Psoas muscle (tissue), 8 donors: ENCODE measurements around the gene CEL. TPM values are rescaled to one million over a fixed set of nuclear protein-coding genes. Genes with fewer than 3 reads are reported as not detected.

ENCODE experiments used
- ATAC-seq, 4 donors: fragments of 200-7000 bp; cut with Tn5 transposase; one replicate each; pipeline ENCODE4 v1.9.1; 2020; ENCODE audit warnings: moderate library complexity in 3 of 4, mild to moderate bottlenecking in 2 of 4
- DNase-seq, 2 donors: peaks; one replicate each; pipeline ENCODE4 v3.0.0-alpha.2; 2020
- H3K27ac ChIP-seq: fragments of 200-600 bp; one replicate; pipeline ENCODE4 v1.8.0; 2022
- H3K27me3 ChIP-seq, 3 donors: fragments of 200-600 bp in 1 of 3; one replicate each; pipeline versions ENCODE4 v1.6.1 to v1.8.0; 2013 to 2022; ENCODE audit warnings: low read length in 2 of 3, mild to moderate bottlenecking in 2 of 3, moderate library complexity in 1 of 3; ENCODE audit not compliant: insufficient read depth in 3 of 3
- H3K36me3 ChIP-seq, 2 donors: fragments of 200-600 bp in 1 of 2; one replicate each; pipeline versions ENCODE4 v1.6.1 to v1.8.0; 2013 to 2022; ENCODE audit warnings: low read depth in 1 of 2, mild to moderate bottlenecking in 1 of 2, moderate library complexity in 1 of 2; ENCODE audit not compliant: insufficient read depth in 1 of 2
- H3K4me1 ChIP-seq: fragments of 200-600 bp; one replicate; pipeline ENCODE4 v1.8.0; 2022
- H3K4me3 ChIP-seq: fragments of 200-600 bp; one replicate; pipeline ENCODE4 v1.8.0; 2022; ENCODE audit warnings: mild to moderate bottlenecking
- H3K9me3 ChIP-seq: fragments of 200-600 bp; one replicate; pipeline ENCODE4 v1.8.0; 2022
- CTCF ChIP-seq: fragments of 200-600 bp; IDR thresholded peaks from one replicate; pipeline ENCODE4 v1.8.0; 2022; ENCODE audit warnings: antibody characterized with exemption
- WGBS, 3 donors: extraction: QIAGEN DNeasy Blood & Tissue Kit; methylation state at CpG; one replicate each; pipeline versions ENCODE4 v1.1.6 to v1.1.7; 2013; 5-methylcytosine and 5-hydroxymethylcytosine counted together
- intact Hi-C, 2 donors: fragments of 100-400 bp; cut with DNase I; formaldehyde crosslinking; loops; one replicate each; pipeline versions ENCODE4 v1.11.0 to v1.14.2; 2022
- polyA plus RNA-seq, 3 donors: library from polyadenylated mRNA; stranded (reverse); fragments of 200-250 nt; gene quantifications; one replicate each; pipeline ENCODE4 v1.2.3, GENCODE V29; 2013
- total RNA-seq, 4 donors: library from RNA; stranded (reverse); fragmentation: NEBNext Ultra II Directional in 2 of 4; extraction: Animal tissue kit (Norgen Biotek cat#: 25700) in 2 of 4; gene quantifications; one replicate each; pipeline versions ENCODE4 v1.2.1 to v1.2.4, GENCODE V29; 2021 to 2023
- donor health status: healthy with polysubstance abuse.
- donor health status: DM: no; HTN: no; CAD: no; lungs with moderate emphysema.
- donor health status: Bipolar disorder and iron deficiency.
- donor health status: healthy.
- donor health status: DM: yes; HTN: yes; CAD: no.
- donor health status: DM: no; HTN: no; CAD: no.
- donor health status: DM: no; HTN: no; CAD: no.
- donor health status: DM: yes; HTN: yes; CAD: no.

CEL gene
- total and polyA plus RNA-seq, 7 donors, result 0.10 to 2.0 (median 0.42) TPM

GRCh38 chr9:133051281-133051900, 10.4 kb upstream of the CEL start:
- intact Hi-C loops, result loop anchor here in 1 of 2 donors (5.0 kb wide), 1 partner anchor 56 kb away; no protein-coding TSS in a partner anchor
- Histone ChIP-seq H3K36me3 (peaks cover 0 to 85% of the 10 kb centered on the region in 2 donors), H3K27me3 (no peaks in the 10 kb centered on the region), H3K9me3 (no peaks in the 10 kb centered on the region), H3K4me1 (peaks cover 8% of the 10 kb centered on the region), H3K4me3 (no peak overlapping the region), H3K27ac (no peak overlapping the region)
- WGBS, 3 donors, result 76 to 84% (median 78%) methylated on average over 20 of the region's 20 CpGs
- ATAC-seq, result no peak
- no peak for TF ChIP-seq CTCF
- no peak for DNase-seq

DNA sequence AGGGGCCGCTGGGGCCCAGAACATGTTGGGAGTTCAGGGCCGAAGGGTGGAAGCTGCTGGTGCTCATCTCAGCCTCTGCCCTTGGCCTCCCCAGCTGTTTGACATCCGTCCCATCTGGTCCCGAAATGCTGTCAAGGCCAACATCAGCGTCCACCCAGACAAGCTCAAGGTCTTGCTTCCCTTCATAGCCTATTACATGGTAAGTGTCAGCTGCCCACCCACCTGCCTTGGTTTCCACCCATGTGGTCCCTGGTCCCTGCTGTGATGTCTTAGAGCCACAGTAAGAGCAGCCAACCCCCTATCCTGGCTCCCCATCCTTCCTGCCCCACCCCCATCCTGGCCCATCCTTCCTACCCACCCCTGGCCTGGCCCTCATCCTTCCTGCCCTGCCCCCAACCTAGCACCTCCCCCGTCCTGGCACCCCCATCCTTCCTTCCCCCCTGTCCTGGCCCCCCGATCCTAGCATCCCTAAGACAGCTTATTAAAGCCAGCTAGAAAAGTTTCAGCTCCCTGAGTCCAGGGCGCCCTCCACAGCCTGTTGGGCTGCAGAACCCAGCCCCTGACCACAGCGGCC, 9.7 kb upstream of the CEL start:
- H3K9me3 ChIP-seq, result no peaks in the 10 kb centered on the region
- ATAC-seq (no peak), DNase-seq (no peak)
- 80 to 87% (median 85%) methylated on average over 8 to 9 of the region's 9 CpGs for WGBS, 3 donors
- peaks cover 8% of the 10 kb centered on the region for H3K4me1 ChIP-seq
- no peaks in the 10 kb centered on the region for H3K27me3 ChIP-seq
- H3K27ac ChIP-seq, result no peak overlapping the region
- no peak for TF ChIP-seq CTCF
- no peak overlapping the region for H3K4me3 ChIP-seq
- peaks cover 0 to 85% of the 10 kb centered on the region in 2 donors for H3K36me3 ChIP-seq
- intact Hi-C loops, result loop anchor here in 1 of 2 donors (5.0 kb wide), 1 partner anchor 55 kb away; no protein-coding TSS in a partner anchor

- no peak for TF ChIP-seq CTCF
- peak in 1 of 2 donors; percentile 55 for DNase-seq
- Histone ChIP-seq H3K4me3 (no peak overlapping the region), H3K9me3 (no peaks in the 10 kb centered on the region), H3K4me1 (peaks cover 8% of the 10 kb centered on the region), H3K36me3 (peaks cover 0 to 86% of the 10 kb centered on the region in 2 donors), H3K27me3 (no peaks in the 10 kb centered on the region), H3K27ac (peak overlapping the region; percentile 64)
- WGBS, 3 donors, result 50 to 67% (median 56%) methylated on average over 24 of the region's 24 CpGs
- ATAC-seq, result peak; percentile 34 to 56 (median 48)
- intact Hi-C loops, result loop anchor here in 1 of 2 donors (5.0 kb wide), 1 partner anchor 53 kb away; no protein-coding TSS in a partner anchor
Measured at GRCh38 chr9:133054194-133054890, 7.4 kb upstream of the CEL start.

DNA sequence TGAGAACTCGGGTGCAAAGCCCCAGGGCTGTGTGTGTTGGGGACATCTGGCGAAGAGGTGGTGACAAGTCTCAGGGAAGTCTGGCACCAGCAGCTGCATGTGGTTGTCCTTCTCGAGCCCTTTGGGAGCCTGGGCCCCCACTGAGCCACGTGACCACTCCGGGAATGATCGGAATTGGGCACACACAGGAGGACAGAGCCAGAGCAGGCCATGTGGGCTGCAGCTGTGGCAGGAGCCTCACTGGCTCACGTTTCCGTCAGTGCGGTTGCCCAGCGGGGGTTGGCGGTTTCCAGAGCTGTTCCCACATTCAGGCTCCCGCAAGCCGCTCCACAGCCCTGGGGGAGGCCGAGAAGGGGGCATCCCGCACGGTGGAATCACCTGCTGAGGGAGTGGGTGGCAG, 6.8 kb upstream of the CEL start:
- intact Hi-C loops, result loop anchor here in 1 of 2 donors (5.0 kb wide), 1 partner anchor 52 kb away; no protein-coding TSS in a partner anchor
- Histone ChIP-seq H3K4me1 (peaks cover 8% of the 10 kb centered on the region), H3K36me3 (peaks cover 0 to 80% of the 10 kb centered on the region in 2 donors), H3K9me3 (no peaks in the 10 kb centered on the region), H3K27me3 (no peaks in the 10 kb centered on the region), H3K4me3 (no peak overlapping the region), H3K27ac (peak overlapping the region; percentile 64)
- ATAC-seq (peak; percentile 93 to 95 (median 95)), DNase-seq (peak; percentile 72 to 85)
- 20 to 36% (median 22%) methylated on average over 16 of the region's 16 CpGs for WGBS, 3 donors
- no peak for TF ChIP-seq CTCF
